ENCODE data around the gene KLF16. TPM values are rescaled to one million over a fixed set of nuclear protein-coding genes. Genes with fewer than 3 reads are reported as not detected.
A peak's percentile ranks its signal among the peaks of the same experiment; 100 is the strongest.

The KLF16 gene
- polyA plus RNA-seq, 3 donors: 0.51 to 23.3 (median 0.67) TPM

GRCh38 chr19:1872807-1873523 lies 9.6 kb upstream of the KLF16 start:
- Histone ChIP-seq H2AFZ (ENCODE audit: insufficient read depth, low read depth, low read length, poor library complexity, severe bottlenecking) (no peak overlapping the region), H3K4me2 (replicated peaks; ENCODE audit: extremely low read depth, low read length, poor library complexity, severe bottlenecking) (no peak overlapping the region), H3K36me3 (replicated peaks in 1 of 2; ENCODE audit: control insufficient read depth in 1 of 2, insufficient read depth in 2 of 2, low read length in 2 of 2) (peaks cover 14 to 27% of the 10 kb centered on the region in 2 donors), H4K20me1 (ENCODE audit: insufficient read depth, low read length) (peaks cover 52% of the 10 kb centered on the region), H3K9me3 (replicated peaks in 1 of 2; ENCODE audit: control insufficient read depth in 1 of 2, insufficient read depth in 1 of 2, low read length in 2 of 2) (no peaks in the 10 kb centered on the region), H3K4me3 (replicated peaks in 1 of 3; ENCODE audit: low read depth in 2 of 3, low read length in 3 of 3) (no peak overlapping the region), H3K27ac (ENCODE audit: low read depth in 1 of 2, low read length in 2 of 2) (peak overlapping the region in 1 of 2 donors; percentile 98), H3K9ac (ENCODE audit: insufficient read depth, low read length, poor library complexity, severe bottlenecking) (no peak overlapping the region), H3K79me2 (ENCODE audit: insufficient read depth, low read length) (peaks cover 66% of the 10 kb centered on the region), H3K4me1 (ENCODE audit: control insufficient read depth in 1 of 2, insufficient read depth in 2 of 2, low read length in 2 of 2) (peaks cover 27 to 32% of the 10 kb centered on the region in 2 donors), H3K27me3 (ENCODE audit: control insufficient read depth in 2 of 2, insufficient read depth in 2 of 2, low read length in 2 of 2) (no peaks in the 10 kb centered on the region)
- H3K4me3 Mint-ChIP-seq: no peak overlapping the region
- no peak for TF ChIP-seq CTCF (IDR thresholded peaks at IDR 0.05)
- H3K4me1 Mint-ChIP-seq: peaks cover 25% of the 10 kb centered on the region
- no peaks in the 10 kb centered on the region for H3K27me3 Mint-ChIP-seq (ENCODE audit: low read depth in 3 of 3)
- peaks cover 7 to 21% of the 10 kb centered on the region in 2 donors for H3K36me3 Mint-ChIP-seq
- WGBS (ENCODE audit: insufficient coverage): 90% methylated on average over 23 of the region's 25 CpGs
- no peak for DNase-seq
- intact Hi-C loops (cut with micrococcal nuclease): no loop called here
- peak overlapping the region in 5 of 7 donors; percentile 18 to 77 (median 30) for H3K27ac Mint-ChIP-seq
- H3K9me3 Mint-ChIP-seq: no peaks in the 10 kb centered on the region

- Histone ChIP-seq H3K36me3 (replicated peaks in 1 of 2; ENCODE audit: control insufficient read depth in 1 of 2, insufficient read depth in 2 of 2, low read length in 2 of 2) (peaks cover 14 to 27% of the 10 kb centered on the region in 2 donors), H3K9me3 (replicated peaks in 1 of 2; ENCODE audit: control insufficient read depth in 1 of 2, insufficient read depth in 1 of 2, low read length in 2 of 2) (no peaks in the 10 kb centered on the region), H3K79me2 (ENCODE audit: insufficient read depth, low read length) (peaks cover 66% of the 10 kb centered on the region), H4K20me1 (ENCODE audit: insufficient read depth, low read length) (peaks cover 52% of the 10 kb centered on the region), H2AFZ (ENCODE audit: insufficient read depth, low read depth, low read length, poor library complexity, severe bottlenecking) (no peak overlapping the region), H3K4me2 (replicated peaks; ENCODE audit: extremely low read depth, low read length, poor library complexity, severe bottlenecking) (no peak overlapping the region), H3K9ac (ENCODE audit: insufficient read depth, low read length, poor library complexity, severe bottlenecking) (no peak overlapping the region), H3K4me3 (replicated peaks in 1 of 3; ENCODE audit: low read depth in 2 of 3, low read length in 3 of 3) (no peak overlapping the region), H3K27me3 (ENCODE audit: control insufficient read depth in 2 of 2, insufficient read depth in 2 of 2, low read length in 2 of 2) (no peaks in the 10 kb centered on the region), H3K4me1 (ENCODE audit: control insufficient read depth in 1 of 2, insufficient read depth in 2 of 2, low read length in 2 of 2) (peaks cover 25 to 30% of the 10 kb centered on the region in 2 donors), H3K27ac (ENCODE audit: low read depth in 1 of 2, low read length in 2 of 2) (no peak overlapping the region)
- Mint-ChIP-seq H3K9me3 (no peaks in the 10 kb centered on the region), H3K36me3 (peaks cover 7 to 24% of the 10 kb centered on the region in 2 donors), H3K27ac (no peak overlapping the region), H3K27me3 (ENCODE audit: low read depth in 3 of 3) (no peaks in the 10 kb centered on the region), H3K4me1 (peaks cover 24% of the 10 kb centered on the region), H3K4me3 (no peak overlapping the region)
- intact Hi-C loops (cut with micrococcal nuclease): no loop called here
- DNase-seq: no peak
- 94% methylated on average over 8 of the region's 13 CpGs for WGBS (ENCODE audit: insufficient coverage)
- no peak for TF ChIP-seq CTCF (IDR thresholded peaks at IDR 0.05)
Measured at GRCh38 chr19:1871630-1872029, 8.3 kb upstream of the KLF16 start.
